Ishikawa (cell line): ENCODE measurements around the gene MESD.

ENCODE experiments used
- CEBPB ChIP-seq: IDR thresholded peaks from 2 replicates; pipeline ENCODE4 v1.6.1; 2012
- CREB1 ChIP-seq: IDR thresholded peaks from 2 replicates; pipeline ENCODE4 v1.6.1; 2012; ENCODE audit warnings: low read depth
- EGR1 ChIP-seq: IDR thresholded peaks from 2 replicates; pipeline ENCODE4 v1.6.1; 2012
- EP300 ChIP-seq: IDR thresholded peaks from 2 replicates; pipeline ENCODE4 v1.6.1; 2012; ENCODE audit warnings: borderline replicate concordance
- FOXM1 ChIP-seq: IDR thresholded peaks from 2 replicates; pipeline ENCODE4 v1.6.1; 2012; ENCODE audit warnings: low read depth, borderline replicate concordance
- MAX ChIP-seq: IDR thresholded peaks from 2 replicates; pipeline ENCODE4 v1.6.1; 2012
- NFIC ChIP-seq: IDR thresholded peaks from 2 replicates; pipeline ENCODE4 v1.6.1; 2012
- RAD21 ChIP-seq: IDR thresholded peaks from 2 replicates; pipeline ENCODE4 v1.6.1; 2012; ENCODE audit warnings: low read depth
- REST ChIP-seq: IDR thresholded peaks from 2 replicates; pipeline ENCODE4 v1.6.1; 2012; ENCODE audit warnings: low read depth, mild to moderate bottlenecking
- TAF1 ChIP-seq: IDR thresholded peaks from 2 replicates; pipeline ENCODE4 v1.6.1; 2012; ENCODE audit warnings: low read depth, mild to moderate bottlenecking
- TCF12 ChIP-seq: IDR thresholded peaks from 2 replicates; pipeline ENCODE4 v1.6.1; 2012; ENCODE audit warnings: low read depth
- TEAD4 ChIP-seq: IDR thresholded peaks from 2 replicates; pipeline ENCODE4 v1.6.1; 2012
- USF1 ChIP-seq: IDR thresholded peaks from 2 replicates; pipeline ENCODE4 v1.6.1; 2012
- YY1 ChIP-seq: IDR thresholded peaks from 2 replicates; pipeline ENCODE4 v1.6.1; 2012; ENCODE audit warnings: low read depth
- ZBTB7A ChIP-seq: IDR thresholded peaks from 2 replicates; pipeline ENCODE4 v1.6.1; 2012; ENCODE audit warnings: low read depth

MESD gene

GRCh38 chr15:81024265-81024872, 34.8 kb upstream of the MESD start:
- no peak for TF ChIP-seq MAX
- TF ChIP-seq EP300 = no peak
- TF ChIP-seq EGR1 = no peak
- no peak for TF ChIP-seq CREB1
- no peak for TF ChIP-seq NFIC
- TF ChIP-seq USF1 = no peak
- TF ChIP-seq YY1 = no peak
- TF ChIP-seq TEAD4 = no peak
- no peak for TF ChIP-seq TCF12
- no peak for TF ChIP-seq RAD21
- TF ChIP-seq TAF1 = no peak
- TF ChIP-seq CEBPB = no peak
- TF ChIP-seq FOXM1 = no peak

GRCh38 chr15:81023483-81024264, 34.1 kb upstream of the MESD start:
- TF ChIP-seq MAX = no peak
- TF ChIP-seq NFIC = no peak
- TF ChIP-seq REST = no peak
- TF ChIP-seq EP300 = no peak
- no peak for TF ChIP-seq EGR1
- no peak for TF ChIP-seq CEBPB

GRCh38 chr15:81021321-81021720, 31.7 kb upstream of the MESD start:
- no peak for TF ChIP-seq TCF12
- no peak for TF ChIP-seq CEBPB
- no peak for TF ChIP-seq ZBTB7A
- no peak for TF ChIP-seq MAX
- no peak for TF ChIP-seq EGR1
- TF ChIP-seq CREB1 = no peak
- TF ChIP-seq NFIC = no peak
- no peak for TF ChIP-seq RAD21
- no peak for TF ChIP-seq YY1
- TF ChIP-seq FOXM1 = no peak
- TF ChIP-seq USF1 = no peak
- TF ChIP-seq TAF1 = no peak
- TF ChIP-seq REST = no peak
- no peak for TF ChIP-seq EP300
- no peak for TF ChIP-seq TEAD4

GRCh38 chr15:81018197-81018596, 28.6 kb upstream of the MESD start:
- no peak for TF ChIP-seq CEBPB
- no peak for TF ChIP-seq MAX
- TF ChIP-seq RAD21 = no peak
- TF ChIP-seq NFIC = no peak
- TF ChIP-seq REST = no peak
- no peak; the same call in 1 of the 2 replicates for TF ChIP-seq USF1
- no peak for TF ChIP-seq ZBTB7A
- TF ChIP-seq FOXM1 = no peak
- no peak for TF ChIP-seq TEAD4
- TF ChIP-seq YY1 = no peak
- no peak for TF ChIP-seq EGR1
- no peak for TF ChIP-seq TCF12
- no peak for TF ChIP-seq CREB1
- TF ChIP-seq EP300 = no peak
- no peak for TF ChIP-seq TAF1
